NCI-H748 treated with DMSO at 0.1 percent for 48 hours (cell line): ENCODE data around the gene SUCLG1.
"Not testable (repeated sequence)": the region's sequence is repeated elsewhere in the genome, so short reads cannot be mapped to it uniquely, and the experiment has no call there.

Experiments
- DNase-seq: peaks from one replicate; lab custom pipeline; 2025; lab: John Stamatoyannopoulos, UW

SUCLG1 gene

GRCh38 chr2:84459018-84459943, at the start of gene SUCLG1:
Gene SUCLG1 (minus strand): TSS chr2:84459280. CDS start chr2:84459269, 11 bp downstream.
- DNase-seq, result peak; percentile 71

- DNase-seq, result no peak
Measured at GRCh38 chr2:84498150-84498799, 39.2 kb upstream of the SUCLG1 start.

- no peak for DNase-seq
Measured at GRCh38 chr2:84497285-84497684, 38.2 kb upstream of the SUCLG1 start.

- no peak for DNase-seq
Measured at GRCh38 chr2:84496386-84496785, 37.3 kb upstream of the SUCLG1 start.

- peak; percentile 14 for DNase-seq
Measured at GRCh38 chr2:84495539-84496146, 36.6 kb upstream of the SUCLG1 start.

- no peak for DNase-seq
Measured at GRCh38 chr2:84494070-84494469, 35.0 kb upstream of the SUCLG1 start.

GRCh38 chr2:84493514-84493913, 34.4 kb upstream of the SUCLG1 start:
- no peak for DNase-seq

- DNase-seq, result no peak
Measured at GRCh38 chr2:84492571-84492970, 33.5 kb upstream of the SUCLG1 start.

GRCh38 chr2:84491741-84492140, 32.7 kb upstream of the SUCLG1 start:
- no peak for DNase-seq

- no peak for DNase-seq
Measured at GRCh38 chr2:84491256-84491655, 32.2 kb upstream of the SUCLG1 start.

GRCh38 chr2:84487298-84487996, 28.4 kb upstream of the SUCLG1 start:
- DNase-seq, result no peak

- peak; percentile 0 for DNase-seq
Measured at GRCh38 chr2:84486441-84487115, 27.5 kb upstream of the SUCLG1 start.

- no peak for DNase-seq
Measured at GRCh38 chr2:84483320-84483719, 24.2 kb upstream of the SUCLG1 start.

GRCh38 chr2:84482603-84483002, 23.5 kb upstream of the SUCLG1 start:
- no peak for DNase-seq

- no peak for DNase-seq
Measured at GRCh38 chr2:84481702-84482101, 22.6 kb upstream of the SUCLG1 start.

GRCh38 chr2:84478867-84479266, 19.8 kb upstream of the SUCLG1 start:
- no peak for DNase-seq

- no peak for DNase-seq
Measured at GRCh38 chr2:84477886-84478285, 18.8 kb upstream of the SUCLG1 start.

- no peak for DNase-seq
Measured at GRCh38 chr2:84474176-84474575, 15.1 kb upstream of the SUCLG1 start.

- DNase-seq, result no peak
Measured at GRCh38 chr2:84472856-84473565, 13.9 kb upstream of the SUCLG1 start.

GRCh38 chr2:84472423-84472822, 13.3 kb upstream of the SUCLG1 start:
- DNase-seq, result not testable (repeated sequence)

GRCh38 chr2:84467389-84467788, 8.3 kb upstream of the SUCLG1 start:
- DNase-seq, result no peak
